Amniotic stem cell (primary cell): ENCODE data around the gene GALNT10.
"Not testable (repeated sequence)": the region's sequence is repeated elsewhere in the genome, so short reads cannot be mapped to it uniquely, and the experiment has no call there.

ENCODE experiments used
- DNase-seq: peaks from one replicate; lab custom pipeline; 2025; lab: John Stamatoyannopoulos, UW

The GALNT10 gene

GRCh38 chr5:154356020-154356655 lies 165.6 kb downstream of the GALNT10 start:
- DNase-seq: no peak

- no peak for DNase-seq
These were observed 166.4 kb downstream of the GALNT10 start for GRCh38 chr5:154356958-154357357.

DNA sequence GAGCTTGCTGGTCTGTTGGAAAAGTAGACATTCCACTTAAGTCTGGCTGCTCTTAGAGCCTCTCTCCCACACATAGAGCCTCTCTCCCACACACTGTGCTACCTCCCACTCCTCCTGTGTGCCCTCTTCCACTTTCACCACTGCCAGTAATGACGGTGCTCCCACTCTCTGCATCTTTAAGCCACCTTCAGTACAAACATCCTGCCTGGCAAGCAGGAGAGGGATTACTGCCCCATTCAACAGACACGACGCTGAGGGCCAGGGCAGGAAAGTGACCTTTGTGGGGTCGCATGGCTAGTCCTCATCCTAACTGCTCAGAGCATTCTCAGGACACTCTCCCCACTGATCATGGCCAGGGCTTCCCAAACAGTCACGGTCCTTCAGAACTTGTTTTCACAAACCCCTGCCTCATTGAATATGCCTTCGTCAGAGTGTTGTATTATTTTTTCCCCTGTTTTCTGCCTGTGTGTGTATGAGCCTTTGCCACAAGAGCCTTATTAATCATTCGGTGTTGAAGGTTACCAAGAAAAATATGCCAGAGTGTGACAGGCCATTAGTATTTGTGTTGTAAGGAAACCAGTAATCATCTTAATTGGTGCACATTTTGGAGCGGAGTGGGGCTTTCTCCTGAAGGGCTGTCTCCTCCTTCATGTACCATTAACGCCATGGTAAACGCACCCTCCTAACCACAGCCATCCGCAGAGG lies 168.1 kb downstream of the GALNT10 start:
- no peak for DNase-seq

- DNase-seq: no peak
These were observed 168.7 kb downstream of the GALNT10 start for GRCh38 chr5:154359221-154359573.

DNA sequence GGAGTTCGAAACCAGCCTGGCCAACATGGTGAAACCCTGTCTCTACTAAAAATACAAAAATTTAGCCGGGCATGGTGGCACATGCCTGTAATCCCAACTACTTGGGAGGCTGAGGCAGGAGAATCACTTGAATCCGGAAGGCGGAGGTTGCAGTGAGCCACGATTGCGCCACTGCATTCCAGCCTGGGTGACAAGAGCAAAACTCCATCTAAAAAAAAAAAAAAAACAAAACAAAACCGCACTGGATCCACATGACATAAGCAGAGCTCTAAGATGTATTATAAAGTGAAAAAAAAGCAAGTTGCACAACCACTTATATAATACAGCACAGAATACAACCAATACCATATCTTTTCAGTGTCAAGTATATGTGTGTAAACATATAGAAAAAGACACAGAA lies 169.7 kb downstream of the GALNT10 start:
- not testable (repeated sequence) for DNase-seq

DNA sequence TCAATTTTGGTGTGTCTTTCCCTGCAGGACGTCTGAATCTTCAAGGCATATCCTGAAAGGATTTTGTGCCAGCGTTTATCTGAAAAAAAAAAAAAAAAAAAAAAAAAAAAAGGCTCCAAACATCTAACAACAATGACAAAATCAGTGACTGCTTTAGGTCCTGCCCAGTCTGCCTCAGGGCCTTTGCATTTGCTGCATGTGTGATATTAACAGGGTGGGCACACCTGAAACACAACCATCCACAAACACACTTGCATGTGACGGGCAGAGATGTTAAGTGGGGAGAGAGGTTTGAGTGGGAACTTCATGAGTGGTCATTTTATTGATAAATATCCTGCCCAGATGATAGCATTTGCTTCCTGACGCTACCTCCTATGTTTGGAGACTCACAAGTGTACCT lies 172.9 kb downstream of the GALNT10 start:
- DNase-seq: no peak

GRCh38 chr5:154364771-154365170 lies 174.2 kb downstream of the GALNT10 start:
- DNase-seq: no peak

GRCh38 chr5:154365823-154366222 lies 175.3 kb downstream of the GALNT10 start:
- DNase-seq: no peak

GRCh38 chr5:154366353-154366752 lies 175.8 kb downstream of the GALNT10 start:
- no peak for DNase-seq

DNA sequence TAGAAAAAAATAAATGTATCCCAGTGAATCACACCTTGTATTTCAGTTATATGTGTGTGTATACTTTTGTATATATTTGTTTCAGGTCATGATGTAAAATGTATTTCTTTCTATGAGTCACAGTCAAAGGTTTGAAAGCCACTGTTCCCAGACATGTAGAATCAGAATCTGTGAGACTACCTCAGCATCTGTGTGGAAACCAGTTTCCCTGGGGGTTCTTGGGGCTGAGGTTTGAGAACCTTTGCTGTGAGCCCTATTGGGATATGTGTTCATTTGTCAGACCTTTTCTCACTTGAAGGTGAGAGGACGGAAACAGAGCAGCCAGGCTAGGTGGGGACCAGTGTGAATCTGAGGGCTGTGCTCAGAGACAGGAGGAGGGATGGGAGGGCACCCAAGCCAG lies 176.6 kb downstream of the GALNT10 start:
- DNase-seq: no peak

DNA sequence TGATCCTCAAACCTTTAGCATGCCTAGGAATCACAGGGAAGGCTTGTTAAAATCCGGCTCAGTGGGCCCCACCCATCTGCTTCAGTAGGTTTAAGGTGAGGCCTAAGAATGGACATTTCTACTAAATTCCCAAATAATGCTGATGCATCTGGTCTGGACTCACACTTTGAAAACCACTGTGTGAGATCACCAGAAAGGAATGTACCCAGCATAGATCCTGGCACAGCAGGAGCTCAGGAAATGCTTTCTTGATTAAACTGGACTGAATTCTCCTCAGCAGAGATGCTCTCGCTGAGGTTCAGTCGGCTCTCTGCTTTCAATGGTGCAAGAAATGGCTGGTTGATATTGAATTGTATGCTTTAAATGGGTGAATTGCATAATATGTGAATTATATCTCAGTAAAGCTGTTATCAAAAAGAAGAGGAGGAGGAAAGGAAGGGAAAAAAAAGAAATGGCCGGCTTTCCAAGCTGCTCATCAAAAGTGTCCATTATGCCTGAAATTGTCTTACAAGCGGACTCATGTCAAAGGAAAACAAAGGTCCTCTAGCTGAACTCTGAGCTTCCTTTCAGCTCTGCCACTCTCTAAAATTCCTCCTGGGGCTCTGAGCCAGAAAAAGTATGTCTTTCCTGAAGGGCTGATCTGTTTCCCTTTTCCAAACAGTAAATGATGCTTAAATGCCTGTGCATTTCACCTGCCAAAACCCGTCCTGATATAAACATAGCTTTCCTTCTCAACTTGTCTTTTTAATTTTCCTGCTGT lies 177.7 kb downstream of the GALNT10 start:
- DNase-seq: peak; percentile 77

DNA sequence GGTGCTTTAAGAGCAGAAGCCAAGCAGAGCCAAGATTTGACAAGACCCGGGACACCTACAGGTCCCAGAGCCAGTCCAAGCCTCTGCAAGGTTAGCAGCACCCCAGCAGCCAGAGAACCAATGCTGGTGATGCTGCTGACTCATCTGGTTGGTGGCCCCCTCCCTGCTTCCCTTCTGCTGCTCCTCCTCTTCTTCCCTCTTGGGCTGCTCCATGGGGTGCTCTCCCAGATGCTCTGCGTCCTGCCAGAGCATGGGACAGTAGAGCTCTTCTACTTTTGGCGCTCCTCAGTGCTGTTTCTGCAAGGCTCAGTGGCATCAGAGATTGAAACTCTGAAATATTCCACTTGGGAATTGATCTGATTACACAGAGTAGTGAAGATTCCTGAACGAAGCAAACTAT lies 179.1 kb downstream of the GALNT10 start:
- DNase-seq: no peak

GRCh38 chr5:154370119-154370518 lies 179.6 kb downstream of the GALNT10 start:
- DNase-seq: no peak

DNA sequence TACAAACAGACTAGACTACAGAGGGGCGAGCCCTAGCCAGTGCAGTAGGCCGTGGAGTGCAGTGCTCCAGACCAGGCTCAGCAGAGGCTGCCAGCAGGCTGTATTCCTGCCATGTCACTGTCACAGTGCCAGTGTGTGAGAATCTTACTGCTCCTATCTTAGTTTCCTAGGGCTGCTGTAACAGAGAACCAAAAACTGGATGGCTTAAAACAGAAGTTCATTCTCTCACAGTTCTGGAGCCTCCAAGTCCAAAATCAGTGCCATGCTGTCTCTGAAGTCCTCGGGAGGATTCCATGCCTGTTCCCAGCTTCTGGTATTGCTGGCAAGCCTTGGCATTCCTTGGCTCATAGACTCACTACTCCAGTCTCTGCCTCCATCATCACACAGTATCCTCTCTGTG lies 180.3 kb downstream of the GALNT10 start:
- no peak for DNase-seq

DNA sequence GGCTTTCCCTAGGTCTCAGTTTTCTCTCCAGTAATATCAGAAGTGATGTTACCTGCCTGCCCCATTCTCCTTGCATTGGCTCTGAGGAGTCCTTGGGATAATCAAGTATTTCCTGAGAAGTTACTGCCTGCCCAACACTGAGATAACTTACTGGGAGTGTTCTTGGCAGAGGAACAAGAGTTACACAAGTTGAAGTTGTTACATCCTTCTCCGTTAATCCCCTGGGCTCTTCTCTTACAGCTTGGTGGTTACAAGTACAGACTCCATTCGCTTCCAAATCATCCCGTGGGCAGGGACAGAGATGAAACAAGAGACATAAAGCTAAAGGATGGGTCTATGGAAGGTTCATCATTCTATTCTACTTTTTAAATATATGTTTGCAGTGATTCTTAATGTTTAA lies 181.2 kb downstream of the GALNT10 start:
- DNase-seq: peak; percentile 26

DNA sequence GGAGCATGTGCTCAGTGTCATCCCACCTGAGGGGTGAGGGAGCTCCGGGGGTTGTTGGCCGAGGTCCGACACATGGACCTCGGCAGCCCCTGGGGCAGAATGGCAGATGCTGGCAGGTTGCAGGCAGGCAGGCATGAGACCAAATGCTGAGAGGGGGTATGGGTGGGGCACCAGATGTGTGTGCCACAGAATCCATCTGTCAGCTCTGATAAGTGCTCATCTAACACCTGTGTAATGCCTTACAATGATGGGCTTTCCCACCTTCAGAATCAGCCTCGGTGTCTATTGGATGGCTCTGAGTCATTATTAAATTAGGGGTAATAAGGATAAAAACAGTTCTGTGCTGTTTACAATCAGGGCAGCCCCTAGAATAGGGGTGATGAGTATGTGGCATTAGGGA lies 182.1 kb downstream of the GALNT10 start:
- DNase-seq: no peak

DNA sequence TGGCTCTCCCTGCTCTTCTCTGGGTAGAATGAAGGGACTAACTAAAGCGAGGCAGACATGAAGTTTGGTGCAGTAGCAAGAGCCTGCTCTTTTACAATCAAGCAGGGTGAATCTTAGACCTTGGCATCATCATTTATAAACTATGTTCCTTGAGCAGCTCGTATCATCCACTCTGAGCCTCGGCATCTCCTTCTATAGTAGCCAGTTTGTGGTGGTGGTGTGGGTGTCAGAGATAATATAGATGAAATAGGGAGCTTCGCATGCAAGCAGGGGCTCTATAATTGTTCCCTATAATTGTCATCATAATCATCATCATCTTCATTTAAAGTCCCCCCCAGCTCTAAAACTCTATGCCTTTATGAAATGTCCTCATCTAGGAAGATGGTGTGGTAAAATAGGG lies 182.8 kb downstream of the GALNT10 start:
- DNase-seq: no peak

DNA sequence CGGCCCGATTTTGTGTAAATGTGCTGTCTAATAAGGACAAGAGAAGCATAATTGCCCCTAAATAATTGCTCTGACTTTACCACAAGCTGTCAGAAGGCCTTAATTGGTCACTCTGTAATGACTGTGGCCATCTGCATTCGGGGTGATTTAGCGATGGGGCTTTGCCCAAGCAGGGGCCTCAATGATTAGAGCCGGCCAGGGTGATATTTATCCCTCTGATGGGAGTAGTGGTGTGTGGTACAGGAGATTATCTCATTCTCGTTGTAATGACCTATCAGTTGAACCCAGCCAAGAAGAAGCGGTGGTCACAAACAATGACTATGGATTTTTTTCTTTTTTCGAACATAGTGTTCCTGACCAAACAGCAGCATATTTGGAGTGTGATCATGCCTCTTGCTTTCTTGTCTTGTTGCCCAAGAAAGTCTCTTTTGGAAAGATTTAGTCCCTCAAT lies 183.2 kb downstream of the GALNT10 start:
- no peak for DNase-seq

DNA sequence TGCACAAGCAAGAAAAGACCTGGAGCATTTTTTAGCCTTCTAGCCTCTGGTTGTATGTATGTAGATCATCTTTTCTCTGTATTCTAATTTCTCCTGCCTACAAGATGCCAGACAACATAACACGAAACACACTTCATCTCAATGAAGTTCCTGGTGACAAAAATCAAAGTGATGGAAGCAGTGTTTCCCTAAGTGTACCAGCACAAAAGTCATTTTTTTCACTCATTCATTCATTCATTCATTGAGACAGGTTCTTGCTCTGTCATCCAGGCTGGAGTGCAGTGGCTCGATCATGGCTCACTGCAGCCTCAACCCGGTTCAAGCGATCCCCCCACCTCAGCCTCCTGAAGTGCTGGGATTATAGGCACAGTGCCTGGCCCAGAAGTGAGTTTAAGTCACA lies 183.7 kb downstream of the GALNT10 start:
- no peak for DNase-seq

GRCh38 chr5:154375329-154376008 lies 184.9 kb downstream of the GALNT10 start:
- DNase-seq: no peak

DNA sequence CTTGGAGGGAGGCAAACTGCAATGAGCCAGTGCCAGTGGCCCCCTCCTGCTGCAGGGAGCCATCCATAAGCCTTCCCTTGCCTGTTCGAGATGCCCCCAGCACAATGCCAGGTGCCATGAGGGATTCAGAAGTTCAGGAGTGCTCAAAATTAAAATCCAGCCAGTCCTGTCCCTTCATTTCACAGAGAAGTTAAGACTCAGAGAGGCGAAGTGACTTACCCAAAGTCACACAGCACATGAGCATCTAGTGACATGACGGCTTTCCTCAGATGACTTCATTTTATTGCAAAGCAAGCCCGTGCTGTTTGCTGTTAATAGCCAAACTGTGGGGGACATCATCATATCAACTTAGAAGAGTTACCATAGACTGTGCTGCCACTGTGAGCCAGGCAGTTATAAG lies 185.9 kb downstream of the GALNT10 start:
- no peak for DNase-seq

DNA sequence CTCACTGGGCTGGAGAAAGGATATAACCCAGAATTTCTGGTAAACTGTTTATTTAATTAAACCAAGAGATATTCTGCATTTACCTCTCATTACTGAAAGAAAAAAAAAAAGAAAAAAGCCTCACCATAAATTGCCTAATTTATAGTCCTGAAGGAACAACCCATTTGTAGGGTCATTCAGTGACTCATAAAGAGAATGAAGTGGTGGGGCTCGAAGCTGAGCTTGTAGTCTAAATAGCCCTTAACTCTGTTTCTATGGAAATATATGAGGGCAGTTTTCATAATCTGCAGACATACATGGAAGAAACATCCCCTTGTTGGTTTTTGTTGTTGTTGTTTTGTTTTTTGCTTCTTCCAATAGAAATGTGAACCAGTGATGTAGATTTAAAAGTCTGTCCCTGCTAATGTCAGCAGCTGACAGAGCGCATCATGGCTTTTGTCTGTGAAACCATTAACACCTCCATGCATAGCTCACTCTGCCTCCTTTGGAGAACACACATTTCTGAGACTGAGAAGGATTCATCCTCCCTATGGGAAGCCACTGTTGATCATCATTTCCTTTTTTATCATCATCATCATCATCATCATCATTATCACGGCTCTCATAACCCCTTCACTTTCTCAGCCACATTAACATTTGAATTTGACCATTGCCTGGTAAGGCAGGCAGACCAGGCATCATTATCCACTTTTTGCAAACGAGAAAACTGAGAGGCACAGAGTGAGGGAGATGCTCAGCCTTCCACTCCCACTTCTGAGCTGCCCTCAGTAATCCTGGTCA lies 187.4 kb downstream of the GALNT10 start:
- no peak for DNase-seq
